EL (cell line): ENCODE results near the gene HEATR5B.
"Not testable (repeated sequence)": the region's sequence is repeated elsewhere in the genome, so short reads cannot be mapped to it uniquely, and the experiment has no call there.

Experiments
- DNase-seq: peaks from one replicate; pipeline ENCODE4 v3.0.0-alpha.2; 2016

Gene HEATR5B

DNA sequence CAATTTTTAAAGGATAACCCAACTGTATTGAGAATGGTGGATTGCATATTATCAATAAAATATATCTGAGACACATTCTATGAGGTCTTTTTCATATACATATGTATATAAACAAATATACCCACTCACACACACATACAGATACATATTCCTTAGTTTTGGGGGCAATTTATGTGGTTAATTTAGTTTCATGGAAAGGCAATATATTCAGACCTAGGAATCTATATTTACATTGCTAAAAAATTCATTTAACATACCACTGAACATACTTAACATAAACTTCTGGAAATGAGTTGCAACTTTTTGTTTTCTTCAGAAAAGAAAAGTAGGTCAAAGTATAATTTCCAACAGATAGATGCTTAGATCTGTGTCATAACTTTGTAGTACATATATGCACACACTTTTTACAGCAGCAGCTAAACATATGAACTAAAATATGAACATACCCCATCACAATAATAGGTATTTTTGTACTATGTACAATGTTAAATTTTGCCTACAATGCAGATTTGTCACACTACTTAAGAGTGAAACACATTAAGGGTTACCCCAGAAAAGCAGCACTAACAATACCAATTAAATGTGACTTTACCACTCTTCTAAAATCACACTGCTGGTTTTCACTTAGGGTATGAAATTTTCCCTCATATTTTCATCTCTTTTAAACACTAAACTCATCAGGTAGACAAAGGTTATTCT, 23.0 kb downstream of the HEATR5B start:
- DNase-seq, result no peak

DNA sequence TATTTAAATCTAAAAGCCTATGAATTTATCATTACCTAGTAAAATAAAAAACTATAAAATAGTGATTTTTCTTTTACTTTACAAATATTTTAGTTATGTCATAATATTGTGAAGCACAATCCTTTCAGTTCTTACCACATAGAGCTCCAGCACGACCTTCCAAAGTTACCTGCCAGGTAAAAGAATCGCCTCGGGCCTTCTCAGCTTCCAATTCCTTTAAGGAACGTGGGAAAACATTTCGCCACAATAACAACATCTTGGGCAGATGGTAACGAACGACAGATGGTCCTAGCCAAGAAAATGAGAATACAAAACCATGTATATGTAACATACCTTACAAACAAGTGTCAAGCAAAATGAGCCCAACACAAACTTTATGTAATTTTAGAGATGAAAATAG, 23.7 kb downstream of the HEATR5B start:
- DNase-seq, result no peak

DNA sequence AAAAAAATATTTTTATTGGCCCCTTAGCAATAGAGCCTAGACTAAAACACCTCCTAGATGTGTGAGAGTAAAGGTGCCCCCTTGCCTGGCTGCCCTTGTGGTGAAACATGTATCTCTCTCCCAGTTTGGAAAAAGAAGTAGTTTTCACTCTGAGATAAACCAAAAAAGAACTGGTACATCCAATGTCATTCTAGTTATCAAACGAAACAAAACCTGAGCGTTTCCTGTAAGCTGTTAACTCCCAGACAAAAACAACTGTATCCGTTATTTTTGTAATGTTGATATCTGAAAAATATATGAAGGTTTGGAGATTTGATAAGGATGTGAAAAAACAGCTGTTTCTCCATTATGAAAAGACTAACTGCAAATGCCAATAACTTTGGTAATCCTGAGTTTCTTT, 24.3 kb downstream of the HEATR5B start:
- no peak for DNase-seq

DNA sequence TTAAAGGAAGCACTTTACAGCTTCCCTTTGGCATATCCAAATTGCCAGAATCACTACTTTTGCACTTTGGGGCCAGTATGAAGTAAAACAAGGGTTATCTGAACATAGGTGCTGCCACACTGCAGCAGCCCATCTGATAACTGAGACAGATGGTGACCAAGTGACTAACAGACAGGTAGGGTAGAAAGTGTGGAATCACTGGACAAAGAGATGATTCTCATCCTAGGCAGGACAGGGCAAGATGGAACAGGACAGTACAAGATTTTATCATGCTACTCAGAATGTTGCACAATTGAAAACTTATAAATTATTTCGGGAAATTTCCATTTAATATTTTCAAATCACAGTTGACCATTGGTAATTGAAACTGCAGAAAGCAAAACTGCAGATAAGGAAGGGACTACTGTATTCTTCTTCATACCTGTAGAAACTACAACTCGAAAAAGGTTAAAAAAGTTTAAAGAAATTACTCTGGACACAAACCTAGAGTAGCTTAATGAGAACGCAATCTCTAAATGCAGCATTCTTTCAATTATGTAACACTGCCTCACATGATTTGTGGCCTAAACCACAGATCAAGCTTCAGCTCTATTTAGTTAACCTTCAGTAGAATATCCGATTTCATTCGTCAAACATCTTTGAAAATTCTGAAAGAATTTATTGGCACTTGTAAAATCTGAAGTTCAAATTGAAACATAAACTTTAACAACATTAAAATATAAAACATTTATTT, 31.4 kb downstream of the HEATR5B start:
- no peak for DNase-seq

DNA sequence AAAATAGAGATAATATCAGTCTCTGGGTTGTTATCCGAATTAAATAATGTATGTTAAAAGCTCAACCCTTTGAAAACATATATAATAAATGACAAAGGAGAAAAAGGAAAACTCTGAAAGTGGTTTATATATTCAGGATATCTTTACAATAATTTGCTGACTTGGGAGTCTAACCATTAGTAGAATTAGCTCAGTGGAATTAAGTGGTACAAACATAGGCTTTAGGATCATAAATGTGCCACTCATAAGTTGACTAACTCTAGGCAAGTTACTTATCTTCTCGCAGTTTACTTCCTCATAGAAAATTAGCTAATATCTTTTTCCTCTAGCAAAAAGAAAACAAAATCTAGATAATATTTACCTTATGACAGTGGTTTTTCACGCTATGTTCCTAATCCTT, 44.6 kb downstream of the HEATR5B start:
- DNase-seq, result no peak

DNA sequence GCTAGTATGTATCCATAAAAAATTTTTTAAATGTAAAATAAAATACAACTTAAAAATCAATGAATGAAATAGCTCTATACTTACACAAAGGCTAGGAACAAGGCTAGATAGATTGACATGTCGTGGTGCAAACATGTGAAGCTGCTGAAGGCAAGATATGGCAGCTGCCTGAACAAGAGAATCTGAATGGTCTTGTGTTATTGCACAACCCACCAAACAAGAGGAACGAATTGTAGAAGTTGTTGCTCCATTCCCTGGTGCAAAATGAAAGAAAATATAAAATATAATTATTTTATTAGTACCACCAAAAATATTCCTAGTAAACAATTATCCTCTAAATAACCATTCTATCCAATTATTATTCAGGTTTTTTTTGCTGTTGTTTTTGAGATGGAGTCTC, 46.4 kb downstream of the HEATR5B start:
- no peak for DNase-seq

DNA sequence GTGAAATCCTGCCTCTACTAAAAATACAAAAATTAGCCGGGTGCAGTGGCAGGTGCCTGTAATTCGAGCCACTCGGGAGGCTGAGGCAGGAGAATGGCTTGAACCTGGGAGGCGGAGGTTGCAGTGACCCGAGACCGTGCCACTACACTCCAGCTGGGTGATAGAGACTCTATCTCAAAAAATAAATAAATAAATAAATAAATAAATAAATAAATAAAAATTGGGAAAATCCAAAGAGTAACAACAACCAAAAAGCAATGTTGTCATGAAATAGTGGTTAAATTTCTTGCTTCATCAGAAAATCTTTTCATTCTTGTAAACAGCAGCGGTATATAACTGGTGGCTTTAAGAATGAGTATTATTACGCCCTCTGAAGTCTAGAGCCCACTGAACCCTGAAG, 54.4 kb downstream of the HEATR5B start:
- no peak for DNase-seq

DNA sequence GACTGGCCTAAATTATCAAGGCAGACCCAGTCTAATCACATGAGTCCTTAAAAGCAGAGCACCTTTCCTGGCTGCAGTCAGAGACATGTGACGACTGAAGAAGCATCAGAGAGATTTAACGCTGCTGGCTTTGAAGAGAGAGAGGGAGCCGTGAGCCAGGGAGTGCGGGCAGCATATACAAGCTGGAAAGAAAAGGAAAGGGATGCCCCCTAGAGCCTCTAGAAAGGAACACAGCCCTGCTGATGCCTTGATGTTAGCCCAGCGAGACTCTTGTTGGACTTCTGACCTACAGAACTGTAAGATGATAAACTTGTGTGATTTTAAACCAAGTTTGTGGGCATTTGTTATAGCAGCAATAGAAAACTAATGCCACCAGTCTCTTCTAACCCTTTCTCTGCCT, 58.1 kb downstream of the HEATR5B start:
- peak; percentile 6 for DNase-seq

DNA sequence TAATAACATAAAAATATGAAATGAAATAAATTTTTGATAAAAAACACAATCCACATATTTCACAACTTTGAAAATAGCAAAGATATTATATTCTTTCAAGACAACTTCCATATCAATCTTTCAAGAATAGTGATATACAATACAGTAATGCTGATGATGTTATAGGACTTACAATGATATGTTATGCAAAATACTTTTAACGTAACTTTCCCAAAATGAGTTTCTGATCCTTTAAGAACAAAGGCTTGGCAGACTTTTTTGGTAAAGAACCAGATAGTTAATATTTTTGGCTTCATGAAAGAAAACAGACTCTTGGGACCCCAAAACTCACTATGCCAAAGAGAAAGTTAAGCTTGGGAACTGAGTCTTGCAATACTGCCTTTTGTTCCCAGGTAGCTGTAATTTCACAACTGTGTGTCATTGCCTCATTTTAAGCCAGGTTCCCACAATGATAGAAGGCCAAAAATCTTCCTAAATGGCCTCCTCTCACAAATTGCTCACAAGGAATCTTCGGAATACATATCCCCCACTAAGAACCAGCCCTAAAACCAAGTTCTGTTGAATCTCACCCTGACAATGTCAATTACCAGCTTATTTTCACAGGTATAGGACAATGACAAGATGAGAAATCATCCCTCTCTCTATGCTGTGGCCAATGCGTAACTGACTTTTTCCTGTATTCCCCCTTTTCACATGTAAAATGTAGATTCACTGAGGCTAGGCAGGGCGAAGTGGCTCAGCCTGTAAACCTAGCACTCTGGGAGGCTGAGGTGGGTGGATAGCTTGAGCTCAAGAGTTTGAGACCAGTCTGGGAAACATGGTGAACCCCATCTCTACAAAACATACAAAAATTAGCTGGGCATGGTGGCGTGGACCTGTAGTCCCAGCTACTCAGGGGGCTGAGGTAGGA, 63.0 kb downstream of the HEATR5B start:
- no peak for DNase-seq

DNA sequence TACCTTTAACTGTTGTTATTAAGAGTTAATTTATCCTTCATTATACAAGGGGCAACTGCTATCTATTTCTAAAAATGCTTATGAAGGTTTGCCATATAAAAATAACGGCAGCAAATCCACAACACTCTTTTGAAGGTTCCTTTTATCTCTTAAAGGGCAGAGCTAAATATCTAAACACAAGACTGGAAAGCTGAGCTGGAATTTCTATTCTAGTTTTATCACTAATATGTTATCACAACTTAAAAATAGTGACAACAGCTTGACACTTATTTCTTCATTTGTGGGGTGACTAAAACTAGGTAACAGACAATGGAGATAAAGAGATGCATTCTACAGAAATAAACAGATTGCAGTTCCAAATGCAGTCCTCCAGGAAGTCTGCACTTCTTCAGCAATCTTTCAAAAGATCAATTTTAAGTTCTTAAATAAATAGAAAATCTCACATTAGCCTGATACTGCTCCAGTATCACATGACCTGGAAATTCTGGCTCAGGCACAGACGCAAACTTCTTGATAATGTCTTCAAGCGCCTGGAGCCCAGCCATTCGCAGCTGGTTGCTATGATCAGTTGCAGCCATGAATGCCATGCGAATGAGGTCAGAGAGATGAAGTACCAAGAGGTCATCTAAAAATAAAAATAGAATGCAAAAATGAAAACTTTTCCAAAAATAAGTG, 63.8 kb downstream of the HEATR5B start:
- DNase-seq, result peak; percentile 84

DNA sequence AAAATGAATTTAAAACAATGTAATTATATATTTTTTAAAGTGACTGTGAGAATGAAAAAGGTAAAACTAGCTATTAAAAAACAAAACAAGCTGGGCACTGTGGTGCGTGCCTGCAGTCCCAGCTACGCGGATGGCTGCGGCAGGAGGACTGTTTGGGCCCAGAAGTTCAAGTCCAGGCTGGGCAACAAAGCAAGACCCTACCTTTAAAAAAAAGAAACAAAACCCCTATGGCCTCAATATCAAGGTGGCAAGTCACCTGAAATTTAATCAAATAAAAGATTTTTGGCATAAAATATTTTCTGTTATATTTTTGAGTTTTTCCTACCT, 70.9 kb downstream of the HEATR5B start:
- no peak for DNase-seq

DNA sequence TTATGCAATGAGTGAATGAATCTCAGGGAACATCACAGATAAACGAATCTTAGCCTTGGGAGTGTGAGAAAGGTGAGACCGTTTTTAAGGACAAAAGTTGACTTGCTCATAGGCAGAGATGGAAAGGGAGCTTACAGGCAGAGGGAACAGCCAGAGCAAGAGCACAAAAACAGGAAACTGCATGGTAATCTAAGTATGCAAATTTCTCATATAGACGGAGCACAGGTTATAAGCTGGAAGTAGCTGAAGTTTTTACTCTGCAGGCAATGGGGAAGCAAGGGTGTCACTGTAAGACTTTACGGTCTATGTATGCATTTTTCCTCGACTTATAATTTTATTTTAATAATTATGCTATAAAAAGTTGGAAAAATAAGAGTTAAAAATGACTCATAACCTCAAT, 73.0 kb downstream of the HEATR5B start:
- DNase-seq, result no peak

DNA sequence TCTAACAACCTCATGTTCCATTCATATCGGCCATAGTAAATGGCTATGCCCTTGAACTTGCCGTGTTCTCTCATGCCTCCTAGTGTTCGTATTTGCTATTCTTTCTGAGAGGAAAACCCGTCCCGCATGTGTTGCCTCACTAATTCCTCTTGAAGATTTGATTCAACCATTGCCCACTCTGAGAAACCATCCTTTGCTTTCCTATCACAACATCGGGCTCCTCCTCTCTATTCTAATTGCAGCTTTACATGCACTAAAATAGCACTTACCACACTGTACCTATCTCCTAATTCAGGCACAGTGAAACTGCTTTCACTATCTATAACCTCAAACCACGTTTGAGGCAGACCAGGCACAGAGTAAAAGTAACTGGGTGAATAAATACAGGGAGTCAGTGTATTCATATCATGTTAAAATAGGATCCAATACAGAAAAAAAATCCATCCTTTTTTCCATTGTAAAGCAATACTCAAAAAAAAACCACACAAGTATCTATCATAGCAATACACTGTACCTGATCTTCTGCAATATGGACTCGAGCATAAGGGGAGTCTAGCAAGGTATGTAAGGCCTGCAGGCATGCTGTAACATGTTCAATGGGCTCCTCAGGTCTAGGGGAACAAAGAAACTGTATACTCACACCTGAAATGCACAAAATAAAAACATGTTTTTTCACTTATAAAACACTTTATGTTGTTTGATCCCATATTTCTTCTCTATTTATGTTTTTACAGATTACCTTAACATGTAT, 78.9 kb downstream of the HEATR5B start:
- DNase-seq, result peak; percentile 18

DNA sequence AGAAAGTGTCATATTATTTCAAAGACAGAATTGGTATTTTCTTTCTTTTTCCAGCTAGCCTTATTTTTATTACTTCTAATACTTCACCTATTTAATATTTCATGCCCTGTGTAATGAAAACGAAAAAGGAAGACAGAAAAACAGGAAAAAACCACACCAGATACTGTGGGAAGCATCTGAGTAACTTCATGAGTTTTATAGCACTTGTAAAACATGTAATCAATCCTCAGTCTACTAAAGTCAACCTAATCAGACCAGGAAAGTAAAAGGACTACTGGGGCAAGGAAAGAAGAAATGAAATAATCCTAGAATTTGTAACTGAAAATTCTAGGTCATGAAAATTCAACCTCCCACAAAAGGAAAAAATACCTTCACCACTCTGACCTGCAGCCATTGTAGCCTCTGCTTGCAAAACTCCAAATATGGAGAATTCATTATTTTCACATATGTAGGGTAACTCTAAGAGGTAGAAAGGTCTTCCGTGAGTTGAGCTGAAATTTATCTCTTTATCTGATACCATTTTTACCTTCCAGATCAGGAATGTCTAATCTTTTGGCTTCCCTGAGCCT, 83.1 kb downstream of the HEATR5B start:
- no peak for DNase-seq

DNA sequence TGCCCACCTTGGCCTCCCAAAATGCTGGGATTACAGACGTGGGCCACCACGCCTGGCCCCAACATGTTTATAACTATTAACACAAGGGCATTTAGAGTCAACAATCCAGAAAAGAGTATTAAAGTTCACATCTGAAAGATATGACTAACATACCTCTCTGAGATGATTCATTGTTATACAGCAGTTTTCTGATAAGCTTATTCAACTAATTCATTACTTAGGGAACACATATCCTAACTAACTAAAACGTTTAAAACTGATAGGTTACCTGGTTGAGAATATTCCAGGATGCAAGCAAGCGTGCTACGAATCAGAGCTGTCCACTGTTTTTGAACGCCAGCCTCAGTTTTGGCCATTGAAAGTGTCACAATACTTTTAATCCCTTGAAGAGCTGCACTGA, 83.9 kb downstream of the HEATR5B start:
- DNase-seq, result no peak

DNA sequence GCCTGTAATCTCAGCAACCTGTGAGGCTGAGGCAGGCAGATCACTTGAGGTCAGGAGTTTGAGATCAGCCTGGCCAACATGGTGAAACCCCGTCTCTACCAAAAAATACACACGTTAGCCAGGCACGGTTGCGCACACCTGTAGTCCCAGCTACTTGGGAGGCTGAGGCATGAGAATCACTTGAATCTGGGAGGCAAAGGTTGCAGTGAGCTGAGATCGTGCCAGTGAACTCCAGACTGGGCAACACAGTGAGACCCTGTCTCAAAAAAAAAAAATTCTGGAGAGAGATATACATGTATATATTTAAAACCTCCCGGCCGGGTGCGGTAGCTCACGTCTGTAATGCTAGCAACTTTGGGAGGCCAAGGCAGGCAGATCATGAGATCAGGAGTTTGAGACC, 84.8 kb downstream of the HEATR5B start:
- not testable (repeated sequence) for DNase-seq

DNA sequence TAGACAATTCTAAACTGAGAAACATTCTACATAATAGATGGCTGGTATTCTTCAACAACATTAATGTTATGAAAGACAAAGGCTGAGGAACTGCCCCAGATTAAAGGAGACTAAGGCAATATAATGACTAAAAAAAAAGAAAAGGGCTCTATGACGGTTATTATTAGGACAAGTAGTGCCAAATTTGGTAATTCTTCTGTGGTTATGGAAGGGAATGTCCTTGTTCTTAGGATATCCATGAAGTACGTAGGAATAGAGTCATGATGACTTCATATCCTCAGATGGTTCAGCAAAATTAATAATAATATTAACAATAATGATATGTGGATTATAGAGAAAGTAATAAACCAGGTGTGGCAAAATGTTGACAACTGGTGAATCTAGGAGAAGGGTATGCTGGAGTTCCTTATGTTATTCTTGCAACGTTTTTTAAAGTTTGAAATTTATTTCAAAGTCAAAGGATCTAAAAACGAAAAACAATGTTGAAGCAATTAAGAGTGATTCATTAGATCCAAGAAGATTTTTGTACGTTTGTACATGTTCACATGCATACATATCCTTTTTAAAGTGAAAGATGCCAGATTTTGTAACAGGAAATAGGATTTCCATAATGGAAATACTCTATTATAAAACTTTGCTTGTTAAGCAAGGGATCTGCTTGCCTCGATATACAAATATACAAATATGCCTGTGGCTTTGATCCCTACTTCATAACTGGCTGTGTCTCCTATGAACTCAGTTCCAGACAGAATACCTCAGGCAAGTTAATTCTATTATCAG, 90.1 kb downstream of the HEATR5B start:
- no peak for DNase-seq

DNA sequence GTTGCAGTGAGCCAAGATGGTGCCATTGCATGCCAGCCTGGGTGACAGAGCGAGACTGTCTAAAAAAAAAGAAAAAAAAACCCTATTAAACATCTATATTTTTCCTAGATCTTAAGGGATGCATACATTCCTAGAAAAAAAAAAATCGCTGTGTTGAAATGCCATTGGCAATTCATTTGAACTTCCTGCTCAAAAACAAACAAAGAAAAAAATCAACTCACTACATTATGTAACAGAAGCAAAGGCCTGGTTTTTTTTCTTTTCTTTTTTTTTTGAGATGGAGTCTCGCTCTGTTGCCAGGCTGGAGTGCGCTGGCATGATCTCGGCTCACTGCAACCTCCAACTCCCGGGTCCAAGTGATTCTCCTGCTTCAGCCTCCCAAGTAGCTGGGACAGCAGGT, 96.2 kb downstream of the HEATR5B start:
- no peak for DNase-seq

DNA sequence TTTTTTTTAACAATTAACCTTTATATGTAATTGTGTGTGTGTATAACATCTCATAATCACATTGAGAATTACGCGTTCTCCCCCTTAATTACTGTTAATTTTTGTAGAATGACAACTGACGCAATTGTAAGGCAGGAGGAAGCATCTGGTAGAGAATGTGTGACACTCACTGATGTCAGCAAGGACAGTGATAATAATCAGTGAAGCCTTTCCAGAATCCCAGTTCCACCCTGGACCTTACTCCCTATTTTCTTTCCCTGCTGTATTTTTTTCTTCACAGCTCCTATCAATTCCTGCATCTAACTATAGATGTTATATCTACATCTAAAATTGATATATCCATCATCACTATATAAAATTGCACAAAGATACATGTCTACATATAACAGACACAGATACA, 101.7 kb downstream of the HEATR5B start:
- no peak for DNase-seq

DNA sequence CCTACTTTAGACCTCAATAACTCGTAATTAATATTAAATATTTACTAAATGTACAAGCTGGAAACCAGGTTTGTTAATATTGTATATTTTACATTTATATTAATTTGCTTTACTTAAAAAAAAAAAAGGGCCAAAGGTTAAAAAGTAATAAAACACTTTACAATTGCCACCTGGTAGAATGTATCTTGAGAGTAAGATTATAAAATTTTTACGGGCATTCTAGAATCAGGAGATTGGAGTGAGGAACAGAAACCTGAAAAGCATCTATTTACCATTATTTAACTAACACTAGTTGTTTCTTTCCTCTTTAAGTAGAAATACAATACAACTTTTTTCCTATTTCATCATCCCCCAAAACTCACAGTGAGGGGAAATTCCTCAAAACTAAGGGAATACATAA, 102.3 kb downstream of the HEATR5B start:
- no peak for DNase-seq

DNA sequence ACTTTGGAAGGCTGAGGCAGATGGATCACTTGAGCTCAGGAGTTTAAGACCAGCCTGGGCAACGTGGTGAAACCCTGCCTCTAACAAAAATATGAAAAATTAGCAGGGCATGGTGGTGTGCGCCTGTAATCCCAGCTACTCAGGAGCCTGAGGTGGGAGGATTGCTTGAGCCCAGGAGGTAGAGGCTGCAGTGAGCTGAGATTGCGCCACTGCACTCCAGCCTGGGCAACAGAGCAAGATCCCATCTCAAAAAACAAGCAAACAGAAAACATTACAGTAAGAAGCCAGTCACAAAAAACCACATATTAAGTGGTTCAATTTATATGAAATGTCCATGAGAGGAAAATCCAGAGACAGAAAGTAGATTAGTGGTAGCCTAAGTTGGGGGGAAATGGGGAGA, 105.2 kb downstream of the HEATR5B start:
- not testable (repeated sequence) for DNase-seq
